GM12891 (cell line): ENCODE measurements around the gene FKBP3.
"Not testable (repeated sequence)": the region's sequence is repeated elsewhere in the genome, so short reads cannot be mapped to it uniquely, and the experiment has no call there.

ENCODE experiments used
- DNase-seq: peaks from one replicate; pipeline ENCODE4 v3.0.0; 2011; ENCODE audit warnings: low spot score; ENCODE audit not compliant: insufficient read length
- FAIRE-seq: peaks from 2 replicates; lab custom pipeline; 2011; peaks lifted over from hg19 to GRCh38; lab: Jason Lieb, UNC
- PAX5 ChIP-seq: IDR thresholded peaks from 2 replicates; pipeline ENCODE4 v1.6.1; 2011; ENCODE audit warnings: low read length, moderate library complexity, mild to moderate bottlenecking; ENCODE audit not compliant: insufficient read depth, severe bottlenecking
- POLR2A ChIP-seq: IDR thresholded peaks from 2 replicates; pipeline ENCODE4 v1.6.1; 2011; ENCODE audit warnings: low read depth, low read length, control low read depth
- POLR2AphosphoS5 ChIP-seq: IDR thresholded peaks from 2 replicates; pipeline ENCODE4 v1.6.1; 2011; ENCODE audit warnings: low read depth, low read length, control low read depth
- POU2F2 ChIP-seq: IDR thresholded peaks from 2 replicates; pipeline ENCODE4 v1.6.1; 2011; ENCODE audit warnings: low read depth, mild to moderate bottlenecking, control low read depth, low read length, moderate library complexity
- SPI1 ChIP-seq: IDR thresholded peaks from 2 replicates; pipeline ENCODE4 v1.6.1; 2011; ENCODE audit warnings: low read depth, low read length, control low read depth
- TAF1 ChIP-seq: IDR thresholded peaks from 2 replicates; pipeline ENCODE4 v1.6.1; 2011; ENCODE audit warnings: low read depth, low read length, control low read depth

FKBP3 gene

DNA sequence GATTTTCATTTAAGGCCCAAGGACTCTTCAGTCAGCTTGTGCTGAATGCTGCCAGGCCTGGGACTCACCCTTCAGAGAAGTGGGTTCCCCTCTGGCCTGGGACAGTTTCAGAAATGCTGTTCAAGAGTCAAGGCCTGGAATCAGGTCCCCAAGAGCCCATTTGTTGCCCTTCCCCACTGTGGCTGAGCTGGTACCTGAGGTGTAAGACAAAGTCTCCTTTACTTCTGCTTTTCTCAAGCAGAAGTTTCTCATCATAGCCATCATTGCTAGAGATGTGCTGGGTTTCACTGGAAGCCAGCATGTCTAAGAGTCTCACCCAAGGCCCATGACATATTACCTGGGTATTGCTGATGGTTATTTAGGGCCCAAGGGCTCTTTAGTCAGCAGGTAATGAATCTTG lies 10.4 kb upstream of the FKBP3 start:
- TF ChIP-seq POU2F2 (no peak), POLR2A (no peak), POLR2AphosphoS5 (no peak), TAF1 (no peak), SPI1 (no peak), PAX5 (no peak)
- FAIRE-seq (peak; percentile 76), DNase-seq (no peak)

DNA sequence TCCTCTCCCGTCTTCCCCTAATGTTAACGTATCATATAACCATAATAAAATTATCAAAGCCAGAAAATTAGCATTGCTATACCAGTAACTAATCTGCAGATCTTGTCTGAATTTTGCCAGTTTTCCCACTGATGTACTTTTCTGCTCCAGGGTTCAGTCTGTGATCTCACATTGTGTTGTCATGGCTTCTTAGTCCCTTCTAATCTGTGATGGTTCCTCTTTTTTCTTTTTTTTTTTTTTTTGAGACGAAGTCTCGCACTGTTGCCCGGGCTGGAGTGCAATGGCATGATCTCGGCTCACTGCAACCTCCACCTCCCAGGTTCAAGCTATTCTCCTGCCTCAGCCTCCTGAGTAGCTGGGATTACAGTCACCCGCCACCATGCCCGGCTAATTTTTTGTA lies 7.8 kb upstream of the FKBP3 start:
- FAIRE-seq, DNase-seq: not testable (repeated sequence)

DNA sequence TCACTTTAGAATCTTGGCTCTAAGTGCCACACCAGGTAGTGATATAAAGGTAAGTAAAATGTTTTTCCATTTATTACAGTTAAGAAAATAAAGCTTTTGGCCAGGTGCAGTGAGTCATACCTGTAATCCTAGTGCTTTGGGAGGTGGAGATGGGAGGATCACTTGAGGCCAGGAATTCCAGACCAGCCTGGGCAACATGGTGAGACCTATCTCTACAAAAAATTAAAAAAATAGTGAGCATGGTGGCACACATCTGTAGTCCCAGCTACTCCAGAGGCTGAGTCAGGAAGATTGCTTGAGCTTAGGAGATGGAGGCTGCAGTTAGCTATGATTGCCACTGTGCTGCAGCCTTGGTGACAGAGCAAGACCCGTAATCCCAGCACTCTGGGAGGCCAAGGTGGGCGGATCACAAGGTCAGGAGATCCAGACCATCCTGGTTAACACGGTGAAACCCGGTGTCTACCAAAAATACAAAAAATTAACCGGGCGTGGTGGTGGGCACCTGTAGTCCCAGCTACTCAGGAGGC lies 6.4 kb upstream of the FKBP3 start:
- DNase-seq, result no peak
- no peak for TF ChIP-seq TAF1
- TF ChIP-seq POLR2A, result no peak
- no peak for TF ChIP-seq PAX5
- TF ChIP-seq POLR2AphosphoS5, result no peak
- no peak for TF ChIP-seq POU2F2
- TF ChIP-seq SPI1, result no peak
- FAIRE-seq, result no peak

DNA sequence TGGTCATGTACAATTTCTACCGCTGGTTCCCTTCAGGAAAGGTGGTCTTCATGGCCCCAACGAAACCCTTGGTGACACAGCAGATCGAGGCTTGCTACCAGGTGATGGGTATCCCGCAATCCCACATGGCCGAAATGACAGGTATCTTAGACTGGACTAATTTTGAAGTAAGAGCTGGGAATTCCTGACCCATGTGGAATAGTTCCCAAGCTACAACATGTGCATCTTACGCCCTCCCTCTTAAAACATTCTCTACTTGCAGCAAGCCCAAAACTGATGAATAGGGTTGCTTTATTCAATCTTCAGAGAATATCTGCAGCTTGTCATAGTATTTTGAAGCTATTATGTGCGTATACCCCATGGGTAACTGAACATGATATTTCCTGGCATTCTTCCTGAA lies 2.1 kb upstream of the FKBP3 start:
- no peak for TF ChIP-seq TAF1
- TF ChIP-seq POLR2A, result no peak
- no peak for TF ChIP-seq POU2F2
- no peak for TF ChIP-seq POLR2AphosphoS5
- TF ChIP-seq SPI1, result no peak
- TF ChIP-seq PAX5, result no peak
- FAIRE-seq, result no peak
- DNase-seq, result no peak

DNA sequence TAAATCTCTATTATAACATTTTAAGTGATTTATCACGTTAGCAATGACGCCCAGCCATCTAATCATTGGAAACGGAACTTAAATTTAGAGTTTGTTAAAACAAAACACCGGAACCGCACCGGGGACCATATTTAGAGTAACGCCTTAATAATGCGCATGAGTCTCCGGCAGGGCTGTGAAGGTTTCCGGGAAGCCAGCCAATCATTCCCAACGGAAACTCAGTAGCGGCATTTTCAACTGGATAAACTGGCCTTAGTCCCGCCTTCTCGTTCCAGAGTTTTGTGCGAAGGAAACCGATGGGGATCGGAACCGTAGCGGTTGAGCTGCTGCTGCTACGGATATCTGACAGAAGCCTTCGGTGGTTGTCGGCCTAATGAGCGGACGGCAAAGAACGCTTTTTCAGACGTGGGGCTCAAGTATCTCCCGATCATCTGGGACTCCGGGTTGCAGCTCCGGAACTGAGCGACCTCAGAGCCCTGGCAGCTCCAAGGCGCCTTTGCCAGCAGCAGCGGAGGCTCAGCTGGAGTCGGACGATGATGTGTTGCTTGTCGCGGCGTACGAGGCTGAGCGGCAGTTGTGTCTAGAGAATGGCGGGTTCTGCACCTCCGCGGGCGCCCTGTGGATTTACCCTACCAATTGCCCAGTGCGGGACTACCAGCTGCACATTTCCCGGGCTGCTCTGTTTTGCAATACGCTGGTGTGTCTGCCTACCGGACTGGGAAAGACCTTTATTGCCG lies 1.5 kb upstream of the FKBP3 start, which contains the start of gene FANCM:
FANCM (plus strand) TSS at position 272 of the 737 bp plus-strand sequence; CDS start at position 374, 102 bp downstream.
- peak; percentile 47 for DNase-seq

DNA sequence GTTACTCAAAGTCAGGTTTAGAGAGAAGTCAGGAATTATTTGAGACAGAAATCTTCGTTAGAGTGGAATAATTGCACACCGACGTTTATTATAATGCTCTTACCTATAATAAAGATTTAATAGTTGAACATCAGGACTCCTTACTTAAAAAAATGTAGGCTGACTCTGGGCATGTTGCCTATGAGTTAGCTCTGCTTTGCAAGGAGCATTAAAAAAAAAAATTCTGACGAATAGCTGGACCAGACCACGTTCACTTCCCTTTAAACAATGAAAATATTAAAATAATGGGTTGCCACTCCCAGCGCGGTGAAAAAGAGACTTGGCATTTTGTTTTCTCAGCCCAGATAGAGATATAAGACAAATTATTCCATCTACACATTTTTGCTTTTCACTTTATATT lies 875 bp upstream of the FKBP3 start:
- TF ChIP-seq POLR2A (no peak), SPI1 (no peak), POLR2AphosphoS5 (no peak), TAF1 (no peak), PAX5 (no peak), POU2F2 (no peak)
- FAIRE-seq, result no peak
- no peak for DNase-seq

More for the DNA sequence above, 1.5 kb upstream of the FKBP3 start, which contains the start of gene FANCM:
- TF ChIP-seq TAF1 (peak; percentile 60; the same call in 1 of the 2 replicates), SPI1 (no peak), POLR2AphosphoS5 (peak; percentile 75; the same call in 1 of the 2 replicates), POU2F2 (peak; percentile 73), PAX5 (no peak), POLR2A (peak; percentile 74; the same call in 1 of the 2 replicates)
- FAIRE-seq, result peak; percentile 90

DNA sequence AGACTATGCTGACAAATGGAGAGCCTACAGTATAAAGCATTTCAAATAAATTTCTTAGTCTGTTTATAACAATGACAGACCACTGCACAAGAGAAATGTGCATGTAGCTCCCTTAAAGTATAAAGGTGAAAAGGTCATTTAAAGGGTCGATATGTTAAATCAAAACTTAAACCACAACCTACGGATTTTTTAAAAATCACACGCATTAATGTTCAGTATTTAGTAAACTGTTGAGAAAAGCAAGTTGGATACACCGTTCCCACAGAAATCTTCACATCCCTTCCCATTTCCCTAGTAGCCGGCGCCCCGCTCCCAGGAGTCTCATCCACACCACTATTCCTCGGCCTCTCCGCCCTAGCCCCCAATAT lies 614 bp downstream of the FKBP3 start:
- no peak for FAIRE-seq
- TF ChIP-seq POLR2AphosphoS5 (no peak), POU2F2 (no peak), TAF1 (no peak), SPI1 (no peak), POLR2A (no peak), PAX5 (no peak)
- DNase-seq, result no peak

DNA sequence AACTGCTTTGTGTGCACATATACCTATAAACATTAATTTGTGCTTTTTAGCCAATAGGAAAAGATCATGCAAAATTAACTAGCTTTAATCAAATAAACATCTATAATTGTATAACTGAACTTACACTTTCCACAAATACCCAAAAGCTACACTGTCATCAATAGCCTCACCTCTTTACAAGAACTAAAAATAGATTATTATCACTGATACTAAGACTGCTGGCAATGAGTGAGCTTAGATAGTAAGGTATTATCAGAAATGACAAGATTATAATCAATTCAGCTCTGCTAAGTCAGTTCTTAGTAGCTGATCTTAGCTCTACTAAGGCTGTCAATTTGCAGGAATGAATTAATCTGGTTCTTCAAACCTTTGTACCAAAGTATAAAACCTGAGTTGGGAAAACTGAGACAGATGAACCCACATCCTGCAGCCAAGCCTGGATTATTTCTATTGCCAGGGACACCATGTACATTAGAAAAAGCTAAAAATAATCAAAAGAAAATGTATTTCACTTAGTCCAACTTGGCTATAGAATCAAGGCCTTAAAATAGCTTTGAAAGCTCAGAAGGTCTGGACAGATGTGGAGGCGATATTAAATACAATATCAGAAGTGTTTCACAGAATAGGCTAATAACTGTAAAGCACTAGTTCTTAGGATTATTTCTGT lies 5.2 kb downstream of the FKBP3 start:
- DNase-seq (no peak), FAIRE-seq (no peak)

DNA sequence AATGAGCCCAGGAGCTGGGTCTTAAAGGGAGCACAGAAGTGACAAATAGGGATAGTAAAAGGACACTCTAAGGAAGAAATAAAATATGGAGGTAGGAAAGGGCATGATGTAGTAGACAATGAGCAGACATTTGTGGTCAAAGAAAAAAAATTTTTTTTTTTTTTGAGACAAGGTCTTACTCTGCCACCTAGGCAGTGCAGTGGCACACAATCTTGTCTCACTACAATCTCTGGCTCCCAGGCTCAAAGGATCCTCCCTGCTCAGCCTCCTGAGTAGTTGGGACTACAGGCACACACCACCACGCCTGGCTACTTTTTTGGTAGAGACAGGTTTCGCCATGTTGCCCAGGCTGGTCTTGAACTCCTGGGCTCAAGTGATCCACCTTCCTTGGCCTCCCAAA lies 8.5 kb downstream of the FKBP3 start:
- FAIRE-seq (no peak), DNase-seq (no peak)
- TF ChIP-seq SPI1, result no peak
- no peak for TF ChIP-seq POLR2A
- TF ChIP-seq POLR2AphosphoS5, result no peak
- TF ChIP-seq PAX5, result no peak
- no peak for TF ChIP-seq POU2F2
- no peak for TF ChIP-seq TAF1

More for the DNA sequence above, 5.2 kb downstream of the FKBP3 start:
- TF ChIP-seq POLR2AphosphoS5 (no peak), PAX5 (no peak), POLR2A (no peak), POU2F2 (no peak), SPI1 (no peak), TAF1 (no peak)

DNA sequence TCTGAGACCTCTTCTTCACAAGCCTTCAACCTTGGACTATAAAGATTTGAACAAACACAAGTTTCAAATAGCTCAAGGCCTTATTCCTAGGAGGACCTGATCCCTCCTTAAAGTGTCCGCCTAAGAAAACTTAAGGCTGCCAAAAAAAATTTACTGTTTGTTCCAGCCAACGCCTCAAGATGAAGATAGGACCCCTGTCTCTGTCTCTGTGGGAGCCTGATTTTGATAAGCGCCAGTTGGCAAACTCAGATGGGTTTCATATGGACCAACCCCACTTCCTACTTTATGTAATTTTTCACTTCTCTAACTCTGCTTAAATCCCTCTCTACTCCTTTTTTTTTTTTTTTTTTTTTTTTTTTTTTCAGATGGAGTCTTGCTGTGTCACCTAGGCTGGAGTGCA lies 11.0 kb downstream of the FKBP3 start:
- DNase-seq, result no peak
- no peak for TF ChIP-seq POLR2A
- no peak for TF ChIP-seq SPI1
- no peak for TF ChIP-seq PAX5
- no peak for TF ChIP-seq POLR2AphosphoS5
- TF ChIP-seq POU2F2, result no peak
- no peak for TF ChIP-seq TAF1
- no peak for FAIRE-seq
